GM08714 (cell line): ENCODE data around the gene SEC61A2.
"Not testable (repeated sequence)": the region's sequence is repeated elsewhere in the genome, so short reads cannot be mapped to it uniquely, and the experiment has no call there.

Experiments used
- H3K4me3 ChIP-seq: fragments of 200-500 bp; sonication (Bioruptor generic); 2 replicates; pipeline ENCODE4 v1.5.1; 2014; ENCODE audit warnings: mild to moderate bottlenecking, low read length, inconsistent platforms
- ZNF274 ChIP-seq: IDR thresholded peaks from 2 replicates; pipeline ENCODE4 v1.6.1; 2012; ENCODE audit warnings: mild to moderate bottlenecking, low read depth, low read length

The SEC61A2 gene

DNA sequence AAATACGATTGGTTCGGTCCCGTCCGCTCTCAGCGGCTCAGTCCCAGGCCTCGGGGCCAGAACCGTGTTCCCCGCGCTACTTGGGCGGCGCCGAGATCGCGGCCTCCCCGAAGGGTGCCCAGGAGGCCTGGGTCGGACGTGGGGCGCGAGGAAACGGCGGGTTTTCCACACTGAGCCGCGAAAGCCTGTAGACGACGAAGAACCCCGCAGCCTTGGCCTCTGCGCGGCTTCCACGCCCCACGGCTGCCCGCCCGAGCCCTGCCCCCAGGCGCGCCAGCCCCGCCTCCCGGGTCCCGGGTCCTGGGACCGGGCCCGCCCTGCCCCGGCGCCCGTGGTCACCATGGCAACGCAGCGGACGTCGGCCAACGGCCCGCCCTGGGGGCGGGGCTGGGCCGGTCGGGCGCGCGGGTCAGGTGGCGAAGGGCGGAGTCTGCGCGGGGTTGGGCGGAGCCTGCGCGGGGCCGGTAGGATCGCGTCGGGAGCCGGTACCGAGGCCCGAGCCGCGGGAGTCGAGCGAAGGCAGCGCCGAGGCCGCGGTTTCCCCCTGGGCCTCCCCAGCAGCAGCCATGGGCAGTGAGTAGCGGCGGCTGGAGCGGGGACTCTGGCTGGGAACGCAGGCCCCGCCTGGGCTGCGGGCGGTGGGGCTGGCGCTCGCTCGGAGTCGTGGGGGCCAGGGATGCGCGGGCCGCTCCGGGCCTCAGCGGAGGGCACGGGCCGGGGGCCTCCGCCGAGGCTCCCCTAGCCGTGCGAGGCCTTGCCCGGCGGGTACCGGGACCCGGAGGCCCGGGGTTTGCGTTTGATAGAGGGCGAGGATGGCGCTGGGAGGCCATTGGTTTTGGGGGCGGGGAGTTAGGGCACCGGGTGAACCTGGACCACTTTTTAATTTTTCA, at the start of gene SEC61A2:
TSS of gene SEC61A2 (plus strand) at position 456 of the 890 bp plus-strand sequence. CDS start at position 567, 111 bp downstream.
- TF ChIP-seq ZNF274: no peak
- H3K4me3 ChIP-seq: peak within 1 kb of the TSS; percentile 99

DNA sequence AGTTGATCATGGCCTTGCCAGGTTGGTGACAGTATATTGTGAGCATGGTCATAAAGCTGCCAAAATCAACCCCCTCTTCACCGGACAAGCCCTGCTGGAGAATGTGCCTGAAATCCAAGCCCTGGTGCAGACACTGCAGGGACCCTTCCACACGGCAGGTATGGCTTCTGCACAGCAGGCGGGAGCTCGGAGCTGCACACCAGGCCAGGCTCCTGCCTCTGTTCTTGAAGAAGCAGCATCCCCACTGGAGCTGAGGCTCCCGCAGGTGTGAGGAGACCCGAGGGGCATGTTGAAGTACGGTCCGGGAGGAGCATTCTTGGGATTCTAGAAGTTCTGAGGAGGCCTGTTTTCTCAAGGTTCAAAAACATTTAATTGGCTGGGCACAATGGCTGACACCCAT, 48.0 kb upstream of the SEC61A2 start:
- TF ChIP-seq ZNF274: no peak
- H3K4me3 ChIP-seq: no peak overlapping the region

DNA sequence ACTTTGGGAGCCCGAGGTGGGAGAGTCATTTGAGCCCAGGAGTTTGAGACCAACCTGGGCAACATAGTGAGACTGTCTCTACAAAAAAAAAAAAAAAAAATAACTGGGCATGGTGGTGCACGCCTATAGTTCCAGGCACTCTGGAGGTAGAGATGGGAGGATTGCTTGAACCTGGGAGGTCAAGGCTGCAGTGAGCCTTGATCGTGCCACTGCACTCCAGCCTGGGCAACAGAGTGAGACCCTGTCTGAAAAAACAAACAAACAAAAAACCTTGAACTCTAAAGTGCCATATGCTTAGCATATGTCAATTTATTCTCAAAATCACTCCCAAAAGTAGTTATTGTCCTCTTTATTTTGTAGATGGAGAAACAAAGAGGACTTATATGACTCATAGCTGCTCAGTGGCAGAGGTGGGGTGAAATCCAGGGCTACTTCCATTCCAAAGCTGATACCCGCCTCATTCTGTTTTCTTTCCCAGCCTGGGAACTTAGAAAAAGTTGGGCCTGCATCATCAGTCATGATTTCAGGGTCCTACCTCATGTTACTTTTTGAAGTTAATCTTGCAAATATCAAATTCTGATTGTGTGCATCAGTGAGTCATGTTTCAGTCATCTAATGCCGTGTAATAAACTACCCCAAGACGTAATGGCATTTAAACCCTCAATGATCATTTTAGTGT, 47.5 kb upstream of the SEC61A2 start:
- no peak for TF ChIP-seq ZNF274
- no peak overlapping the region for H3K4me3 ChIP-seq

DNA sequence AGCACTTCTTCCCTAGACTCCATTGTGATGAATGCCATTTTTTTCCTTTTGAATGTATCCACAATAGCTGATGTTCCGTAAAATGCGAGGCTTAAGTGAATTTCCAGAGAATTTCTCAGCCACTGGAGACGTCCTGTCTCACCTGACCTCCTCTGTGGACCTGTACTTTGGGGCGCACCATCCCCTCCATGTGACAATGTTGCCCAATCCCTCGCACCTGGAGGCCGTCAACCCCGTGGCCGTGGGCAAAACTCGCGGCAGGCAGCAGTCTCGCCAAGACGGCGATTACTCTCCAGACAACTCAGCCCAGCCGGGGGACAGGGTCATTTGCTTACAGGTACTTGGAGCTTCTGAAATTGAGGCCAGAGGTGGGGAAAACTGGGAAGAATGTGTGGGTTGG, 40.6 kb upstream of the SEC61A2 start:
- H3K4me3 ChIP-seq: no peak overlapping the region
- TF ChIP-seq ZNF274: no peak

DNA sequence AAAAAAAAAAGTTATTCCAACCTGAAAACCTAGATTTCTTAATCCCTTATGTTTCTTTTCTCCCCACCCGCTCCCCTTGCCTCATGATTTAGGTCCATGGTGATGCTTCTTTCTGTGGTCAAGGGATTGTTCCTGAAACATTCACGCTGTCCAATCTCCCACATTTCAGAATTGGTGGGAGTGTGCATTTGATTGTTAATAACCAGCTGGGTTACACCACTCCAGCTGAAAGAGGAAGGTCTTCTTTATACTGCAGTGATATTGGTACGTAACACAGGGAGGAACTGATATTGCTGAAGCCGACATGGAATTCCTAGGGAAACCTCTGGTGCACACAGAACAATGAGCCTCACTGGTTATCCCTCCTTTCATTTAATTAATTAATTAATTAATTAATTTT, 38.1 kb upstream of the SEC61A2 start:
- H3K4me3 ChIP-seq: no peak overlapping the region
- TF ChIP-seq ZNF274: no peak

DNA sequence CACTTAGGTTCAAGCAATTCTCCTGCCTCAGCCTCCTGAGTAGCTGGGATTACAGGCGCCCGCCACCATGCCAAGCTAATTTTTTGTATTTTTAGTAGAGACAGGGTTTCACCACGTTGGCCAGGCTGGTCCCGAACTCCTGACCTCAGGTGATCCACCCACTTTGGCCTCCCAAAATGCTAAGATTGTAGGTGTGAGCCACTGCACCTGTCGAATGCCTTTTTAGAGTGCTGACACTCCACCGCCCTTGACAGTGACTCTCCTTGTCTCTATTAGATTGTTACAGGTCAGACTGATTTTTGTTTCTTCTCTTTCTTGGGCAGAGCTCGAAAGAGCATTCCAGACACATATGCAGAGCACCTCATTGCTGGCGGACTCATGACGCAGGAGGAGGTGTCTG, 32.1 kb upstream of the SEC61A2 start:
- not testable (repeated sequence) for H3K4me3 ChIP-seq

DNA sequence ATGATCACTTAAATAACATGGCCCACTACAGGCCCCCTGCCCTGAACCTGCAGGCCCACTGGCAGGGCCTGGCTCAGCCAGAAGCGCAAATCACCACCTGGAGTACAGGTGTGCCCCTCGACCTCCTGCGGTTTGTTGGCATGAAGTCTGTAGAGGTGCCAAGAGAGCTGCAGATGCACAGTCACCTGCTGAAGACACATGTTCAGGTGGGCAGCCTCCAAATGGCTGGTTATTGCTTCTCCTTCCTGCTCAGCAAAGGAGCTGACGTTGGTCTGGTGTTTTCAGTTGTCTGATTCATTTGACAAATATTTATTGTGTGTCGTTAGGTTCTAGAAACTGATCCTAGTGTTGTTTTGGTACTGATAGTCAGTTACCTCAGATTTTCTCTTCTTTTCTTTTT, 31.7 kb upstream of the SEC61A2 start:
- TF ChIP-seq ZNF274: no peak
- no peak overlapping the region for H3K4me3 ChIP-seq

DNA sequence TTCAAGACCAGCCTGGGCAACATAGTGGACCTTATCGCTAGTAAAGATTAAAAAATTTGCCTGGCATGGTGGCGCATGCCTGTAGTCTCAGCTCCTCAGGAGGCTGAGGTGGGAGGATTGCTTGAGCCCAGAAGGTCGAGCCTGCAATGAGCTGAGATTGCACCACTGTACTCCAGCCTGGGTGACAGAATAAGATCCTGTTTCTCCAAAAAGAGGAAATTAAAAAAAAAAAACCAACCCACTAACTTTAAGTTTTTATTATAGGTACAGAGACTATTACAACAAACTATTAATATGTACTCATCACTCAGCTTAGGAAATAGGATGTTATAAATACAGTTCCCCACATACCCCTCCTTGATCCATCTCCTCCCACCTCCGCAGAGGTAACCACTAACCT, 30.5 kb upstream of the SEC61A2 start:
- TF ChIP-seq ZNF274: no peak
- H3K4me3 ChIP-seq: no peak overlapping the region

DNA sequence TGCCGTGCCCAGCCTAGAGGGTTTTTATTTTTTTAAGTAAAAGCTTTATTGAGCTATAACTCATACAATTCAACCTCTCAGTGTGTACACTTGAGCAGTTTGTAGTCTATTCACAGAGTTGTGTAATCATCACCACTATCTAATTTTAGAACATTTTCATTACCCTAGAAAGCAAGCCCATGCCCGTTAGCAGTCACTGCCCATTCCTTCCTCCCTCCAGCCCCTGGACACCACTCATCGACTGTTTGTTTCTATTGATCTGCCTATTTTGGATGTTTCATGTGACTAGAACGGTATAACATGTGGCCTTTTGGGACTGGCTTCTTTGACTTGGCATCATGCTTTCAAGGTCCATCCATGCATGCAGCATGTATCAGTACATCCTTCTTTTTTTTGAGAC, 25.7 kb upstream of the SEC61A2 start:
- H3K4me3 ChIP-seq: no peak overlapping the region
- TF ChIP-seq ZNF274: no peak

DNA sequence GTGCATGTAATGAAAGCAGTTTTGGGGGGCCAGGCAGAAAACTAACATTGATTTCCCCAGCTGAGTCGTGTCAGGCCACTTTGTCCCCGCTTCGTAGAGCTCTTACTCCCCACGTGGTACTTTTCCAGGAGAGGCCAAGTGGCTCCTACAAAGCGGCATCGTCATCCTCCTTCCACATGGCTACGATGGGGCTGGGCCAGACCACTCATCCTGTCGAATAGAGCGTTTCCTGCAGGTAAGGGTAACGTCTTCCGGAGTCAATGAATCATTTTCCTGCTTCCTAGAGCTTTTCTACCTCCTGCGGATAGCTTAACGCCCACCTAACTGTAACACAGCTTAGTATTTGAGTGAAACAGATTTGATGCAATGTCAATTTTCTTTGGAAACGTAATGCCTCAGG, 21.7 kb upstream of the SEC61A2 start:
- no peak for TF ChIP-seq ZNF274

DNA sequence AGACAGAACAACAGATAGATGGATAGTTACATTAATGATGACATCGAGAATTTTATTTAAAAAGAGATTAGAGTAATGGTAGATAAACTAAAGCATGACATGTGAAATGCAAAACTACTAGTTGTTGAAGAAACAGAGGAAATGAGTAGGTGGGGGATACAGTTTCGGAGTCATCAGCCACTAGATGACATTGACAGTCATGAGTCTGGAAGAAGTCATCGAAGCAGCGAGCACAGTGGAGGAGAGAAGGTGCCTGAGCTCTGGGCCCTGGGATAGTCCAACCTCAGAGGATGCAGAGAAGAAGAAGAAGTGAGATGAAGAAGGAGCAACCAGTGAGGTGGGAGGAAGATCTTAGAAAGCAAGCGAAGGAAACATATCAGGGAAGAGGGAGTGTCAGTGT, 20.2 kb upstream of the SEC61A2 start:
- no peak overlapping the region for H3K4me3 ChIP-seq
- TF ChIP-seq ZNF274: no peak

More for the DNA sequence above, 21.7 kb upstream of the SEC61A2 start:
- no peak overlapping the region for H3K4me3 ChIP-seq

DNA sequence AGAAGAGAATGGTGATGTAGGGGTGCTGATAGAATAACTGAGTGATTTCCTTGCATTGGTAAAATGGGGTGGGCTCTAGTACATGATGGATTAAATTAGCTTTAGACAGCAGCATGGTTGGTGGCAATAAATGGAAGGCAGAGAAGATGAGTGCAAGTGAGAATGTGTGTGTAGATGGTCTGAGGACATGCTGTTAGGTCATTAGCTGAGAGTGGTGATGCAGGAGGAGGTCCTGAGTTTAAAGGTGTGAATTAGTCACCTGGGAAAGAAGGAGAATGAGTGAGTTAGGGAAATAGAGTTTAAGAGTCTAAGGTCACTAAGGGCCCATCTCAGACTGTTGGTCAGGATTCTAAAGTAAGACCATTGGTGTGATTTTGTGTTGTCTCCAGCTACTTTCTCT, 17.9 kb upstream of the SEC61A2 start:
- no peak overlapping the region for H3K4me3 ChIP-seq
- TF ChIP-seq ZNF274: no peak

DNA sequence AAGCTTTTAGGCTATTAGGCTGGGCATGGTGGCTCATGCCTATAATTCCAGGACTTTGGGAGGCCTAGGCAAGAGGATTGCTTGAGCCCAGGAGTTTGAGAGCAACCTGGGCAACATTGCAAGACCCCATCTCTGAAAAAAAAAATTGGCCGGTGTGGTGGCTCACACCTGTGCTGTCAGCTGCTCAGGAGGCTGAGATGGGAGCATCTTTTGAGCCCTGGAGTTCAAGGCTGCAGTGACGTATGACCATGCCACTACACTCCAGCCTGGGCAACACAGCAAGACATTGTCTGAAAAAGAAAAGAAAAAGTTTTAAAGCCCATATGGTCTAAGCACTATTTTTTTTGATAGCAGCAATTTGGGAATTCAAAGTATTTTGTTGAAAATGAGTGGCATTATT, 15.8 kb upstream of the SEC61A2 start:
- H3K4me3 ChIP-seq: no peak overlapping the region
- TF ChIP-seq ZNF274: no peak

DNA sequence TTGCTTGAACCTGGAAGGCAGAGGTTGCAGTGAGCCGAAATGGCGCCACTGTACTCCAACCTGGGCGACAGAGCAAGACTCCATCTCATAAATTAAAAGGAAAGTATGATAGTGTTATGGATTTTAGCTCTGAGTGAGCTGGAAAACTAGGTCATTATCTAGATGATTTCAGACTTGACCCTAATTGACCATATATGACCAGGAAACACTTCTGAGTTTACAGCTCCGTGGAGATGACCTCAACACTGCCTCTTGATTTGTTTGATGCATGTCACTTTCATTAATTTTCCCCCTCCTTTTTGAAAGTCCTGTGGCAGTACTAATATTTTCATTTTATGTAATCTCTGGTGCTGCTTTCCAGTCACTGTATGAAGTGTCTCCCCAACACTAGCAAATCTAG, 7.8 kb upstream of the SEC61A2 start:
- no peak for TF ChIP-seq ZNF274
- H3K4me3 ChIP-seq: no peak overlapping the region

DNA sequence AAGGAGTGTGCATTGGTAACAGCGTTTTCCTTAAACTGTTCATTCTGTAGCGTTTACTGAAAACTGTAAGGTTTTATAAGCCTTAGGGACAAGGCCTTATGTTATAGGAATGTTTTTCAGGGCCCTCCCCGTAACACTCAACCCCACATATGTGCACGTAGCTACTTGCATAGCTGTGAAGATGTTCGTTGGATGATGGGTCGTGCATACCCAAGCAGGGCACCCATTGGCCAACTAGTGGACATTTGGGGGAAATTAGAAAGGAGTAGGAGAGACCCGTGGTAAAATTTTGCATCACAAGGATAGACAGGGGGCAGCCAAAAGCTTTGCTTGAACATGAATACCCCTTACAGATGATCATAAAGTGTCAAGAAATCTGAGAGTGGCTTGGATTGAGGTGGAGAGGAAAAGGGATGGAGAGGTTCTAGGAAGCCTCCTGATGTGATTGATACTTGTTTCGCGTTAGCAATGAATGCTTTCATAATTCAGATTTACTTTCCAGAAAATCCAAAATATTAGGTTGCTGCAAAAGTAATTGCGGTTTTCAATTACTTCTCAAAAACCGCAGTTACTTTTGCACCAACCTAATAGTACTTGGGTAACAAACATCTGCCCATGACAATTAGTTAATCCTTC, 878 bp downstream of the SEC61A2 start:
- peak overlapping the region; percentile 99 for H3K4me3 ChIP-seq
- no peak for TF ChIP-seq ZNF274

DNA sequence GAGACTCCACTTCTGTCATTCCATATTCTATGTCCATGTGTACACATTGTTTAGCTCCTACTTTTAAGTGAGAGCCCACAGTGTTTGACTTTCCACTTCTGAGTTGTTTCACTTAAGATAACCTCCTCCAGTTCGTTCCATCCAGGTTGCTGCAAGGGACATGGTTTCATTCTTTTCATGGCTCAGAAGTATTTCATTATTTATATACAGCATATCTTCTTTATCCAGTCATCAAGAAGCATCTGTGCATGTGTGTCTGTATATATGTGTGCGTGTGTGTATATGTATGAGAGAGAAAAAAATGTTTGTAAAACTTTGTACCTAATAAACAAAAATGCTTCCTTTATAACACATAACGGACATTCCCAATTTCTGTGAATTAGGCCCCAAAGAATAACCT, 6.2 kb downstream of the SEC61A2 start:
- TF ChIP-seq ZNF274: no peak
- no peak overlapping the region for H3K4me3 ChIP-seq
